ENCODE results near the gene SMIM36. TPM values are rescaled to one million over a fixed set of nuclear protein-coding genes. Genes with fewer than 3 reads are reported as not detected.

SMIM36 gene
- total RNA-seq (2022): not detected in 2 replicates
- percentile 11 among the genes with signal in this experiment for Bru-seq, nascent RNA
- BruChase-seq, experiment 1, labeled RNA remaining after a 6-hour chase: percentile 5 among the genes with signal in this experiment
- BruChase-seq, experiment 2, labeled RNA remaining after a 2-hour chase: percentile 2 among the genes with signal in this experiment
- long read RNA-seq: 0 reads

GRCh38 chr17:55510986-55511721 lies at the start of gene SMIM36:
Gene SMIM36, minus strand, starts transcription at chr17:55511452.
- TF ChIP-seq, protein P1, sequence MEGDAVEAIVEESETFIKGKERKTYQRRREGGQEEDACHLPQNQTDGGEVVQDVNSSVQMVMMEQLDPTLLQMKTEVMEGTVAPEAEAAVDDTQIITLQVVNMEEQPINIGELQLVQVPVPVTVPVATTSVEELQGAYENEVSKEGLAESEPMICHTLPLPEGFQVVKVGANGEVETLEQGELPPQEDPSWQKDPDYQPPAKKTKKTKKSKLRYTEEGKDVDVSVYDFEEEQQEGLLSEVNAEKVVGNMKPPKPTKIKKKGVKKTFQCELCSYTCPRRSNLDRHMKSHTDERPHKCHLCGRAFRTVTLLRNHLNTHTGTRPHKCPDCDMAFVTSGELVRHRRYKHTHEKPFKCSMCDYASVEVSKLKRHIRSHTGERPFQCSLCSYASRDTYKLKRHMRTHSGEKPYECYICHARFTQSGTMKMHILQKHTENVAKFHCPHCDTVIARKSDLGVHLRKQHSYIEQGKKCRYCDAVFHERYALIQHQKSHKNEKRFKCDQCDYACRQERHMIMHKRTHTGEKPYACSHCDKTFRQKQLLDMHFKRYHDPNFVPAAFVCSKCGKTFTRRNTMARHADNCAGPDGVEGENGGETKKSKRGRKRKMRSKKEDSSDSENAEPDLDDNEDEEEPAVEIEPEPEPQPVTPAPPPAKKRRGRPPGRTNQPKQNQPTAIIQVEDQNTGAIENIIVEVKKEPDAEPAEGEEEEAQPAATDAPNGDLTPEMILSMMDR (IDR thresholded peaks at IDR 0.05; ENCODE audit: unreplicated experiment): no peak
- no peaks in the 10 kb centered on the region for H3K27me3 Mint-ChIP-seq (ENCODE audit: unreplicated experiment)
- no peak for DNase-seq
- no peak within 1 kb of the TSS for H3K4me3 Mint-ChIP-seq (ENCODE audit: low read depth, unreplicated experiment)
- peaks cover 8% of the 10 kb centered on the region for H3K4me1 Mint-ChIP-seq (ENCODE audit: low read depth, unreplicated experiment)
- H3K9me3 Mint-ChIP-seq (ENCODE audit: low read depth, unreplicated experiment): peaks cover 2% of the 10 kb centered on the region
- intact Hi-C loops (cut with micrococcal nuclease; ENCODE audit: unreplicated experiment): loop anchor here (5.0 kb wide), 2 partner anchors 94 to 154 kb away; no protein-coding TSS in a partner anchor
- H3K36me3 Mint-ChIP-seq (ENCODE audit: insufficient read depth, unreplicated experiment): no peaks in the 10 kb centered on the region
- BruUV-seq (replicated peaks): no TSS peak
- no peak within 1 kb of the TSS for H3K27ac Mint-ChIP-seq (ENCODE audit: unreplicated experiment)
- CTCF ChIA-PET: no interaction called here

DNA sequence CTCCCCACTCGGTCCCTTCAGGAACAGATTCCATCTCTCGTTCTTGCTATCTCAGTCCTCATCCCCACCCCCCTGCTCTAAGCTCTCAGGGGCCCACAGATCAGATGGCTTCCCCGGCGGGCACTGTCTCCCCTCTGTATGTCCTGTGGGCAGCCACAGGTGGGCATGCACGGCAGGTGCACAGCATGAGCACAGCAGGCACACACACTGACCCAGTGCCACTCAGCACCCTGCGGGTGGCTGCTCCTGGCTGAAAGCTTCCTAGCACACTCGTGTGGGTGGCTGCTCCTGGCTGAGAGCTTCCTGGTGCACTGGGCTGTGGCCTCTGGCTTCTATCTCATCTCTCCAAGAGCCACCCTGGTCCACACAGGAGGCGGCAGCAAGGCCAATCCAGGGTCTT lies 44.5 kb upstream of the SMIM36 start:
- Mint-ChIP-seq H3K9me3 (ENCODE audit: low read depth, unreplicated experiment) (no peaks in the 10 kb centered on the region), H3K36me3 (ENCODE audit: insufficient read depth, unreplicated experiment) (no peaks in the 10 kb centered on the region), H3K27ac (ENCODE audit: unreplicated experiment) (no peak overlapping the region), H3K27me3 (ENCODE audit: unreplicated experiment) (no peaks in the 10 kb centered on the region), H3K4me3 (ENCODE audit: low read depth, unreplicated experiment) (no peak overlapping the region), H3K4me1 (ENCODE audit: low read depth, unreplicated experiment) (no peaks in the 10 kb centered on the region)
- DNase-seq: no peak
- intact Hi-C loops (cut with micrococcal nuclease; ENCODE audit: unreplicated experiment): no loop called here
- CTCF ChIA-PET: no interaction called here
- BruUV-seq (replicated peaks): no TSS peak
- TF ChIP-seq, protein P1 (IDR thresholded peaks at IDR 0.05; ENCODE audit: unreplicated experiment): no peak

DNA sequence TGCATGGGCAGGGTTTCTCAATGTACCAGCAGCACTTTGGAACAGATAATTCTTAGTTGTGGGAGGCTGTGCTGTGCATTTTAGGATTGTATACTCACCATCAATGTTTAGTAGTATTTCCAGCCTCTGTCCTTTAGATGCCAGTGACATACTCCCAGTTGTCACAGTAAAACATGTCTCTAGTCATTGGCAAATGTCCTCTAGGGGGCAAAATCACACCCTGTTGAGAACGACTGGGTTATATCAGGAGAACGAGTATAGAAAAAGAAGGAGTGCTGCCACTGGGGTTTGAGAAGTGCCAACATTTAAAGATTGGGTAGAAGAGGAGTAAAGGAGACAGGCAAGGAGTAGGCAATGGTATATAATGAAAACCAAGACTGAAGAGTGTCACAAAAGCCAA lies 37.9 kb upstream of the SMIM36 start:
- H3K9me3 Mint-ChIP-seq (ENCODE audit: low read depth, unreplicated experiment): no peaks in the 10 kb centered on the region
- no peak overlapping the region for H3K4me3 Mint-ChIP-seq (ENCODE audit: low read depth, unreplicated experiment)
- intact Hi-C loops (cut with micrococcal nuclease; ENCODE audit: unreplicated experiment): loop anchor here (1.0 to 5.0 kb wide), 3 partner anchors 38 to 169 kb away; no protein-coding TSS in a partner anchor
- no peaks in the 10 kb centered on the region for H3K36me3 Mint-ChIP-seq (ENCODE audit: insufficient read depth, unreplicated experiment)
- H3K27me3 Mint-ChIP-seq (ENCODE audit: unreplicated experiment): no peaks in the 10 kb centered on the region
- BruUV-seq (replicated peaks): no TSS peak
- no peak overlapping the region for H3K27ac Mint-ChIP-seq (ENCODE audit: unreplicated experiment)
- TF ChIP-seq, protein P1 (IDR thresholded peaks at IDR 0.05; ENCODE audit: unreplicated experiment): no peak
- peaks cover 9% of the 10 kb centered on the region for H3K4me1 Mint-ChIP-seq (ENCODE audit: low read depth, unreplicated experiment)
- peak; percentile 30 for DNase-seq
- CTCF ChIA-PET: no interaction called here

GRCh38 chr17:55546991-55547664 lies 35.9 kb upstream of the SMIM36 start:
- Mint-ChIP-seq H3K4me3 (ENCODE audit: low read depth, unreplicated experiment) (no peak overlapping the region), H3K9me3 (ENCODE audit: low read depth, unreplicated experiment) (no peaks in the 10 kb centered on the region), H3K27ac (ENCODE audit: unreplicated experiment) (no peak overlapping the region), H3K4me1 (ENCODE audit: low read depth, unreplicated experiment) (peaks cover 9% of the 10 kb centered on the region), H3K36me3 (ENCODE audit: insufficient read depth, unreplicated experiment) (no peaks in the 10 kb centered on the region), H3K27me3 (ENCODE audit: unreplicated experiment) (no peaks in the 10 kb centered on the region)
- TF ChIP-seq, protein P1 (IDR thresholded peaks at IDR 0.05; ENCODE audit: unreplicated experiment): no peak
- no peak for DNase-seq
- intact Hi-C loops (cut with micrococcal nuclease; ENCODE audit: unreplicated experiment): loop anchor here (5.0 kb wide), 1 partner anchor 40 kb away; no protein-coding TSS in a partner anchor
- BruUV-seq (replicated peaks): no TSS peak
- CTCF ChIA-PET: no interaction called here
